Measurements from ENCODE around the gene SOX12.

DNA sequence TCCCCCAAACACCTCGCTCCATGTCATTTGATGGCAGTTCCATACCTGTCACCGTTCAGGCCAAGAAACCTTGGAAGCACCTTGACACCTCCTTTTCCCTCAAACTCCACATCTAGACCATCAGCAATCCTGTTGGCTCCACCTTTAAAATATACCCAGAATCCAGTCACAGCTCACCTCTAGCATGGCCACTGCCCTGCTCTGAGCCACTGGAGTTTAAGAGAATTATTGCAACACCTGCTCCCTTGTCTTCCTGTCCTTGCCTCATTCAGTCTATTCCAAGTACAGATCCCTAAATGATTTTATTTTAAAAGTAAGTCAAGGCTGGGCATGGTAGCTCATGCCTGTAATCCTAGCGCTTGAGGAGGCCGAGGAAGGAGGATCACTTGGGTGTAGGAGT, 43.6 kb downstream of the SOX12 start:
- TF ChIP-seq, protein P1, sequence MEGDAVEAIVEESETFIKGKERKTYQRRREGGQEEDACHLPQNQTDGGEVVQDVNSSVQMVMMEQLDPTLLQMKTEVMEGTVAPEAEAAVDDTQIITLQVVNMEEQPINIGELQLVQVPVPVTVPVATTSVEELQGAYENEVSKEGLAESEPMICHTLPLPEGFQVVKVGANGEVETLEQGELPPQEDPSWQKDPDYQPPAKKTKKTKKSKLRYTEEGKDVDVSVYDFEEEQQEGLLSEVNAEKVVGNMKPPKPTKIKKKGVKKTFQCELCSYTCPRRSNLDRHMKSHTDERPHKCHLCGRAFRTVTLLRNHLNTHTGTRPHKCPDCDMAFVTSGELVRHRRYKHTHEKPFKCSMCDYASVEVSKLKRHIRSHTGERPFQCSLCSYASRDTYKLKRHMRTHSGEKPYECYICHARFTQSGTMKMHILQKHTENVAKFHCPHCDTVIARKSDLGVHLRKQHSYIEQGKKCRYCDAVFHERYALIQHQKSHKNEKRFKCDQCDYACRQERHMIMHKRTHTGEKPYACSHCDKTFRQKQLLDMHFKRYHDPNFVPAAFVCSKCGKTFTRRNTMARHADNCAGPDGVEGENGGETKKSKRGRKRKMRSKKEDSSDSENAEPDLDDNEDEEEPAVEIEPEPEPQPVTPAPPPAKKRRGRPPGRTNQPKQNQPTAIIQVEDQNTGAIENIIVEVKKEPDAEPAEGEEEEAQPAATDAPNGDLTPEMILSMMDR (IDR thresholded peaks at IDR 0.05; ENCODE audit: low read length) = no peak
- no peak for TF ChIP-seq EZH2 (optimal IDR thresholded peaks at IDR 0.05; ENCODE audit: low read depth, low read length)

Measured in MM.1S (cell line).